Fibroblast of skin of abdomen (primary cell): Measurements from ENCODE around the gene PPP1CC.

ENCODE experiments used
- DNase-seq: peaks from one replicate; pipeline ENCODE4 v3.0.0-alpha.2; 2013

PPP1CC gene

DNA sequence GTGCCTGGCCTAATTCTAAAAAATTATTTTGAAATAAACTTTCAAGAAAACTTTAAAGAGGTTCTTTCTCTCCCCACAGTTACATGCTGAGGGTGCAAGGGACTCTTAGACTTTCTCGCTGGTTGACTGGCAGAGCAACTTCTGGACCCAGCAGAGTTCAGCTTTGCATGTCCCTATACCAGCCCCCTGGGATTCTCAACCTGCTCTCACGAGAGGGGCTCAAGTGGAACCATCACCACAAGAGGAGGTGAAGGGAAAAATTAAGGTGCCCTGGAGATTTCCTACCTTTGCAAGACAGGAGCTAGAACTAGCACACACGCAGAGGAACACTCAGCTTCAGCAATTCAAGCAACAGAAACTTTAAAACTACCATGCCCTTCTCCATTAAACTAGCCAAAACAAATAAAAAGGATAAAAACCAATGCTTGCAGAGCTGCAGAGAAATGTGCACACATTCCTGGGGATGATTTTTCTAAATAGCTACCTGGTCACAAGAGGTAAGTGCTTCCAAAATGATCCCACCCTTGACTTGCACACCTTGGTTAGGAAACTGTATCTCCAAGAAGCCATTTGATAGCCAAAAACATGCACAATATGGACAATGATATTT is 56.3 kb downstream of the PPP1CC start:
- DNase-seq: no peak

DNA sequence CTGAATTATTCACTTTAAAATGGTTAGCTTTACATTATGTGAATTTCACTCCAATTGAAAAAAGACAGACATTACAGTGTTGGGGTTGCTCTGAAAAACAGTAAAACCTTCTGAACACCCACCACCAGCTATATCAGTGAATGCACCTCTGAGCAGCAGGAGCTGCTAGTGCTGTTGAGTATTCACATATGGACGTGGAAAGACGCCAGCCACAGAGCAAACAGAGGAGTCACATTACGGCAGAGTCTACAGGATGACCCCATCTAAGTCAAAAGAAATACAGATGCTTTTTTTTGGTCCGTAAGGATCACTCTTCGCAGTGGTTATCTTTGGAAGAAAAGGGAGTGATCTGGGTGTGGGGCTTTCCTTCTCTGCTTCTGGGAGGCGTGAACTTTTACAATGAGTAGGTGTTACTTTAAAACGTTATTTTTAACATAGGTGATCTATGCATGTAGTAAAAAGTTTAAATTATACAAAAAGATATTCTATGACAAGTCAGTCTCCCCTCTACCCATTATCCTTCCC is 58.3 kb downstream of the PPP1CC start:
- DNase-seq: no peak

DNA sequence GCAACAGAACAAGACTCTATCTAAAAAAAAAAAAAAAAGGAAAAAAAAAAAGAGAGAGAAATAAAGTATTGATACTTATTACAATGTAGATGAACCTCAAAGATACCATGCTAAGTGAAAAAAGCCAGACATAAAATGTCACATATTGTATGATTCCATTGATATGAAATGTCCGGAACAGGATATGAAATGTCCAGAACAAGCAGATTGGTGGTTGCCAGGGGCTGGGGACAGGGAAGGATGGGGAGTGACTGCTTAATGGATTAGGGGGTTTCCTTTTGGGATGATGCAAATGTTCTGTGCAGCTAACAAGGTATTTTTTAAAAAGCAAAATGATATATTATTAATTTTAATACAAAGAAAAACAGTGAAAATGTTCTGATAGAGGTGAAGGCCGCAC is 58.8 kb downstream of the PPP1CC start:
- no peak for DNase-seq

DNA sequence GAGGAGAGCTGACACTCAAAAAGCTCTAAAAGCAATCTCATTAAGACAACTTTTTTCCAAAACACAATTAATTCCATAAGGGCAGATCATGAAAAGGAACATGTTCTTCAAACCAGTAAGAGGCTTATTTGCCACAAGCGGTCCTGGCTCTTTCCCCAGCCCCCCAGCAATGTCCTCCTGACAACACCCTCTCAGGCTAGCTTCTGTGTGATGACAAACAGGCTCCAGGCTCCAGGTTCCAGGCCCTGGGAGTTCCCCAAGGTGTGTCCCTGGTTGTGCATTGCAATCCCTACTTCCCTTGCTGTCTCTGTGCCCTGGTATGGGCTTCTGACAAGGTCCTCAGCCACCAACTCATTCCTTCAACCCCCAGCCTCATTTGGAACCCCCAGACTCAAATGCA is 62.7 kb downstream of the PPP1CC start:
- DNase-seq: no peak

DNA sequence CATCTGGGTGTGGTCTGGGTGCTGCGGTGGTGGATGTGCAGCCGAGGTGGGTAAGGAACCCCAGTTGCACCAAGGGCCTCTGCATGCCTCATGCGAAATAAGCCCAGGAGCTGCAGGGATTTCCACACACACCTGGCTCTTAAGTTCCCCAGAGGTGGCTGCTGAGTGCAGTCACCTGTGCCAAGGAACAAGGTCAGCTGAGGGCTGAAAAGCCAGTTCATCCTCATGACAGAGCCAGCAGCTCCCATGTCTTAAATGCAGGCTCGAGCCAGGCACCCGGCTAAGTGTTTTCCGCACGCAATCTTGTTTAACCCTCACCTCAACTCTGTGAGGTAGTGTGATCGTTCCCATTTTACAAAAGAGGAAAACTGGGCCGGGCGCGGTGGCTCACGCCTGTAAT is 63.5 kb downstream of the PPP1CC start:
- DNase-seq: no peak

DNA sequence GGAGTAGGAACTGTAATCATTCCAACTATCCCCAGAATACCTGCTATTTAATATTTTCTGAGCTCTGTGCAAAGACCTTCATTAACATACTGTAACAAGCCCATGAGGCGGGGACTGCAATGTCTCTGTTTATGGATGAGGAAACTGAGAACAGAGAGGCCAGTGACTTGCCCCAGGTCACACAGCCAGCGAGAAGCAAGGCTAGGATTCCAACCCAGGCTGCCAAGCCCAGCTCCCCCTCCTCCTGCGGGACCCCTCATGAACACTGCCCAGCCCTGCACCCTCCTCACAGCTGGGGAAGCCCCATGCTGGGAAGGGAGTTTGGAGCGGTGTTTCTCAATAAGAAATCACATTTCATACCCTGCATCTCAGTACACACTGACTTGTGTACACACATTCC is 64.7 kb downstream of the PPP1CC start:
- no peak for DNase-seq

DNA sequence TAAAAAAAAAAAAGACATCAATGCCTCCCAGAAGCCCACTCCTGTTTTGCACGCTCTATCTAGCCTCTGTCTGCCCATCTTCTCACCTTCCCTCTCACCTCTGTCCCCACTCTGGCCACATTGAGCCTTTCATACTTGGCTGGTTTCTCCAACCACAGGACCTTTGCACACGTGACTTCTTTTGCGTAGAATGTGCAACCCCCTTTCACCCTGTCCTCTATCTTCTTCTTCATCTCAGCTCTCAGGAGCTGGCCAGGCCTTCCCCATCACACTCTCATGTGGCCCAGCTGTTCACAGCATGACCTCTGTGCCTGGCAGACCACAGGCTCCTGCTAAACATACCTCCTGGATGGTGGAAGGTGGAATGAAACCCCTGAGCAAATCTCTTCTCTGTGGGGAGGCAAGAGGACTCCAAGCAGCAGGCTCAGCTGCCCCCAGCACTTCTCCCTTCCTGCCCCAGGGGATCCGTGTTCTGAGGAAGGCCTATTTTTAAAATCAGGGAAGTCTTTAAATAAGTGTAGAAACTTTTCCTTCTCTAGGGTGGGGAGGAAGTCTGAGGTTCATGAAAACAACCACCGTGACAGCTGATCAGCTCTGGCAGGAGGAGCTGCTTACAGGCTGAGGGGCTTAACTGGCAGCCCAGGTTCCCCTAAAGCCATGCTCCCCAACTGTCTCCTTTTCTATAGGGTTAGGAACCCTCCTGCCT is 65.3 kb downstream of the PPP1CC start:
- DNase-seq: no peak

DNA sequence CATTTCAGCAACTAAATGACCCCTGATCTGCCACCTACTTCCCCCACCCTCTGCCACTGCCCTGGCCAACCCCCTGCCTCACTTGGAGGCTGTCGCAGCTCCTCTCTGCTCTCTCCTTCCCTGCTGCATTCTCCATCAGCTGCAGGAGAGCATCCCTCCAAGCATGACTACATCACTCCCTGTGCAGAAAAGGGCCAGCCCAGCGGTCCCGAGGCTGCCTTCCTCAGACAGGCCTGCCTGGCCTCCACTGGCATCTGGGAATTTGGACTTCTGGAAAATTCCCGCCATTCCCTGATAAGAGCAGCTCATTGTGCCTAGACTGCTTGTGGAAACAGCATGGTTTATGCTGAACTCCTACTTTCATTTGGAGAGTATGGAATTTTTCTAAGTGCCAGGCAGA is 66.5 kb downstream of the PPP1CC start:
- DNase-seq: no peak

DNA sequence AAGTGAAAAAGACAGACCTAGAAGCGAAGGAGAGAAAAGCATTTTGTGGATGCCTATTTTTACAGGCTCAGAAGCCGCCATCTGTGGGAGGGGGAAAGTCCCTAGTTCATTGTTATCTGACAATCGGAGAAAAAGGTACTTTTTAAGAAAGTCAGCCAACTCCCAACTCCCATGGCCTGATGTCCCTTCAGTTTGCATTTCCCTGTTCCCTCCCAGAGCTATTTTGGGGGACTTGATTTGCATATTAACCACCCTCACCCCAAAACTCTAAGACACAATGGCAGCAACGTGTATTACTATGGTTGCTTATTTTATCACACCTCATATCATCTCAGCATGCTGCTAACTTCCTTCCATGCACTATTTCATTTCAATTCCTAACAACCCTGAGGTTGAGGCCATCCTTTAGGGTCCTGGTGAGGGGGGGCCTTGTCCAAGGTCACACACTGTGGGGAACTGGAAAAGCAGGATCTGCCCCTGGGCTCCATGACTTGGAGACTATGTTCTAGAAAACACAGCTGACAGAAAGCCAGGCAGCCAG is 72.5 kb downstream of the PPP1CC start:
- DNase-seq: no peak
